Calu3 (cell line): ENCODE data around the gene ZNF467. TPM values are rescaled to one million over a fixed set of nuclear protein-coding genes. Genes with fewer than 3 reads are reported as not detected.
A peak's percentile ranks its signal among the peaks of the same experiment; 100 is the strongest.

Experiments used
- BruUV-seq: library from RNA; stranded (reverse); fragments of 400-500 nt; replicated peaks from 2 replicates; lab custom pipeline; 2021; lab: Mats Ljungman, UMichigan
- CTCF ChIA-PET: fragments of 300-600 bp; sonication (Branson Sonifier 250); formaldehyde crosslinking; loops from one replicate; lab custom pipeline; 2022; ENCODE audit warnings: antibody characterized with exemption; lab: Charles Lee
- DNase-seq: peaks from one replicate; pipeline ENCODE4 v3.0.0; 2022
- H3K27ac Mint-ChIP-seq: one replicate; pipeline ENCODE4 v1.8.0; 2022; ENCODE audit warnings: mixed read lengths; ENCODE audit not compliant: unreplicated experiment
- H3K27me3 Mint-ChIP-seq: one replicate; pipeline ENCODE4 v1.8.0; 2022; ENCODE audit warnings: mixed read lengths; ENCODE audit not compliant: unreplicated experiment
- H3K36me3 Mint-ChIP-seq: one replicate; pipeline ENCODE4 v1.8.0; 2022; ENCODE audit warnings: mild to moderate bottlenecking, moderate library complexity, mixed read lengths; ENCODE audit not compliant: insufficient read depth, unreplicated experiment
- H3K4me1 Mint-ChIP-seq: one replicate; pipeline ENCODE4 v1.8.0; 2022; ENCODE audit warnings: mild to moderate bottlenecking, low read depth, mixed read lengths; ENCODE audit not compliant: unreplicated experiment
- H3K4me3 Mint-ChIP-seq: one replicate; pipeline ENCODE4 v1.8.0; 2022; ENCODE audit warnings: mild to moderate bottlenecking, low read depth, moderate library complexity, mixed read lengths; ENCODE audit not compliant: unreplicated experiment
- H3K9me3 Mint-ChIP-seq: one replicate; pipeline ENCODE4 v1.8.0; 2022; ENCODE audit warnings: low read depth, mixed read lengths; ENCODE audit not compliant: unreplicated experiment
- intact Hi-C: fragments of 100-400 bp; cut with micrococcal nuclease; formaldehyde crosslinking; loops from one replicate; pipeline ENCODE4 v1.10.0; 2022; ENCODE audit not compliant: unreplicated experiment
- total RNA-seq: library from RNA; stranded (reverse); gene quantifications from 2 replicates; pipeline ENCODE4 v1.2.3, GENCODE V29; 2022
- TF ChIP-seq, protein P1 (sequence below): fragments of 200-600 bp; IDR thresholded peaks from one replicate; pipeline ENCODE4 v1.8.0; 2022; ENCODE audit warnings: antibody characterized with exemption; ENCODE audit not compliant: unreplicated experiment

Gene ZNF467
- total RNA-seq, 1 experiment from 2014 or later = 0.54 TPM

DNA sequence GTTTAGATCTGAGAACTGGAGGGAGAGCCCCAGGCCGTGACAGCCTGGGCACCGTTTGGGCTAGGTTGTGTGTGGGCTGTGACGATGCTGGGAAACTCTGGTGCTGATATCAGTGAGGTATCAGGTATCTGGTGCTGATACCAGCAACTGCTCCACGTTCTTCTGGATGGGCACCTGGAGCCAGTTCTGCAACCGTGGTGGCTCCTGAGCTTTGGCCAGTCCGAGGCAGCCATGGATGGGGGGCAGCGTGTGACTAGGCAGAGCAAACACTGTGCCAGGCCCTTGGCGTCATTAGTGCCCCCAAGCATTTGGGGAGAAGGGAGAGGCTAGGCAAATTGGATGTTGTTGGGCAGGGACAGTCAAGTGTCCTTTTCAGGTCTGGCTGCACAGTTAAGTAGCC lies 57.9 kb downstream of the ZNF467 start:
- TF ChIP-seq, protein P1, sequence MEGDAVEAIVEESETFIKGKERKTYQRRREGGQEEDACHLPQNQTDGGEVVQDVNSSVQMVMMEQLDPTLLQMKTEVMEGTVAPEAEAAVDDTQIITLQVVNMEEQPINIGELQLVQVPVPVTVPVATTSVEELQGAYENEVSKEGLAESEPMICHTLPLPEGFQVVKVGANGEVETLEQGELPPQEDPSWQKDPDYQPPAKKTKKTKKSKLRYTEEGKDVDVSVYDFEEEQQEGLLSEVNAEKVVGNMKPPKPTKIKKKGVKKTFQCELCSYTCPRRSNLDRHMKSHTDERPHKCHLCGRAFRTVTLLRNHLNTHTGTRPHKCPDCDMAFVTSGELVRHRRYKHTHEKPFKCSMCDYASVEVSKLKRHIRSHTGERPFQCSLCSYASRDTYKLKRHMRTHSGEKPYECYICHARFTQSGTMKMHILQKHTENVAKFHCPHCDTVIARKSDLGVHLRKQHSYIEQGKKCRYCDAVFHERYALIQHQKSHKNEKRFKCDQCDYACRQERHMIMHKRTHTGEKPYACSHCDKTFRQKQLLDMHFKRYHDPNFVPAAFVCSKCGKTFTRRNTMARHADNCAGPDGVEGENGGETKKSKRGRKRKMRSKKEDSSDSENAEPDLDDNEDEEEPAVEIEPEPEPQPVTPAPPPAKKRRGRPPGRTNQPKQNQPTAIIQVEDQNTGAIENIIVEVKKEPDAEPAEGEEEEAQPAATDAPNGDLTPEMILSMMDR = no peak
- DNase-seq = no peak
- peaks cover 17% of the 10 kb centered on the region for H3K36me3 Mint-ChIP-seq
- peaks cover 34% of the 10 kb centered on the region for H3K4me1 Mint-ChIP-seq
- no peaks in the 10 kb centered on the region for H3K27me3 Mint-ChIP-seq
- no TSS peak for BruUV-seq
- intact Hi-C loops = no loop called here
- H3K9me3 Mint-ChIP-seq = peaks cover 5% of the 10 kb centered on the region
- peak overlapping the region; percentile 83 for H3K4me3 Mint-ChIP-seq
- CTCF ChIA-PET = interaction anchor here (0.8 to 2.7 kb wide), 2 partner anchors 27 to 53 kb away, joined by 3 to 13 read pairs; no protein-coding TSS in a partner anchor
- H3K27ac Mint-ChIP-seq = no peak overlapping the region

GRCh38 chr7:149714910-149715471 lies 58.4 kb downstream of the ZNF467 start:
- Mint-ChIP-seq H3K4me3 (peak overlapping the region; percentile 83), H3K27ac (no peak overlapping the region), H3K27me3 (no peaks in the 10 kb centered on the region), H3K4me1 (peaks cover 30% of the 10 kb centered on the region), H3K9me3 (peaks cover 5% of the 10 kb centered on the region), H3K36me3 (peaks cover 17% of the 10 kb centered on the region)
- TF ChIP-seq, protein P1 = no peak
- intact Hi-C loops = no loop called here
- CTCF ChIA-PET = interaction anchor here (0.8 to 2.7 kb wide), 2 partner anchors 27 to 52 kb away, joined by 3 to 13 read pairs; no protein-coding TSS in a partner anchor
- no peak for DNase-seq
- no TSS peak for BruUV-seq

Other genes with a start within 250 kb of the ZNF467 start
- gene ZNF862, start 64.8 kb upstream of the ZNF467 start, total RNA-seq = 17.7 and 19.4 TPM in 2 replicates
- 27.2 and 28.8 TPM in 2 replicates for gene ATP6V0E2, start 100.4 kb upstream of the ZNF467 start, total RNA-seq